ENCODE data around the gene LIMA1.
A peak's percentile ranks its signal among the peaks of the same experiment; 100 is the strongest.
"Not testable (repeated sequence)": the region's sequence is repeated elsewhere in the genome, so short reads cannot be mapped to it uniquely, and the experiment has no call there.

LIMA1 gene

GRCh38 chr12:50160643-50161042, 122.7 kb downstream of the LIMA1 start:
- H2BK5ac ChIP-seq (ENCODE audit: low read depth, low read length, poor library complexity) = no peak overlapping the region
- H4K8ac ChIP-seq (ENCODE audit: low read depth, low read length) = no peak overlapping the region
- no peak overlapping the region for H3K9ac ChIP-seq (ENCODE audit: low read length)
- DNase-seq = no peak
- H2BK120ac ChIP-seq (ENCODE audit: insufficient read depth, low read length, poor library complexity) = no peak overlapping the region
- no peak overlapping the region for H3K27ac ChIP-seq (ENCODE audit: low read depth, low read length)
- no peaks in the 10 kb centered on the region for H3K27me3 ChIP-seq (ENCODE audit: insufficient read depth, low read length)
- no peak overlapping the region for H2BK12ac ChIP-seq (ENCODE audit: low read length)
- no peak overlapping the region for H3K14ac ChIP-seq (ENCODE audit: low read length)
- no peaks in the 10 kb centered on the region for H3K79me1 ChIP-seq (ENCODE audit: low read length)
- peaks cover 1 to 2% of the 10 kb centered on the region in 2 experiments for H3K36me3 ChIP-seq (ENCODE audit: control insufficient read depth in 1 of 2, insufficient read depth in 2 of 2, low read length in 2 of 2)
- no peak overlapping the region for H2AK5ac ChIP-seq (ENCODE audit: low read length)
- no peaks in the 10 kb centered on the region for H3K9me3 ChIP-seq (ENCODE audit: insufficient read depth, low read depth, low read length)
- H3K4me2 ChIP-seq (ENCODE audit: low read length) = no peak overlapping the region
- H2AFZ ChIP-seq (ENCODE audit: insufficient read depth, low read length, poor library complexity) = no peak overlapping the region
- H3K4me1 ChIP-seq (ENCODE audit: control insufficient read depth in 1 of 2, insufficient read depth in 2 of 2, low read length in 2 of 2) = no peaks in the 10 kb centered on the region
- no peak overlapping the region for H3K23ac ChIP-seq (ENCODE audit: low read length)
- H4K91ac ChIP-seq (ENCODE audit: low read depth, low read length) = no peak overlapping the region
- H3K18ac ChIP-seq (ENCODE audit: low read length) = no peak overlapping the region
- peaks cover 1% of the 10 kb centered on the region for H3K79me2 ChIP-seq (ENCODE audit: control insufficient read depth, insufficient read depth, low read length, poor library complexity)
- no peak overlapping the region for H3K4ac ChIP-seq (ENCODE audit: low read depth, low read length)
- no peak overlapping the region for H4K12ac ChIP-seq (ENCODE audit: low read depth, low read length)
- H3K4me3 ChIP-seq (ENCODE audit: low read depth, low read length) = no peak overlapping the region

GRCh38 chr12:50157259-50157658, 126.1 kb downstream of the LIMA1 start:
- no peak overlapping the region for H2BK12ac ChIP-seq (ENCODE audit: low read length)

GRCh38 chr12:50156641-50157040, 126.7 kb downstream of the LIMA1 start:
- Histone ChIP-seq H3K79me1 (ENCODE audit: low read length) (no peaks in the 10 kb centered on the region), H4K12ac (ENCODE audit: low read depth, low read length) (no peak overlapping the region), H3K36me3 (ENCODE audit: control insufficient read depth in 1 of 2, insufficient read depth in 2 of 2, low read length in 2 of 2) (peaks cover 0 to 2% of the 10 kb centered on the region in 2 experiments), H3K27me3 (ENCODE audit: insufficient read depth, low read length) (no peaks in the 10 kb centered on the region), H3K18ac (ENCODE audit: low read length) (no peak overlapping the region), H2AFZ (ENCODE audit: insufficient read depth, low read length, poor library complexity) (no peak overlapping the region), H3K27ac (ENCODE audit: low read depth, low read length) (no peak overlapping the region), H2BK12ac (ENCODE audit: low read length) (no peak overlapping the region), H3K4ac (ENCODE audit: low read depth, low read length) (no peak overlapping the region), H3K23ac (ENCODE audit: low read length) (no peak overlapping the region), H3K79me2 (ENCODE audit: control insufficient read depth, insufficient read depth, low read length, poor library complexity) (no peaks in the 10 kb centered on the region), H3K4me1 (ENCODE audit: control insufficient read depth in 1 of 2, insufficient read depth in 2 of 2, low read length in 2 of 2) (no peaks in the 10 kb centered on the region), H3K14ac (ENCODE audit: low read length) (no peak overlapping the region), H3K9me3 (ENCODE audit: insufficient read depth, low read depth, low read length) (no peaks in the 10 kb centered on the region), H4K8ac (ENCODE audit: low read depth, low read length) (no peak overlapping the region), H2BK5ac (ENCODE audit: low read depth, low read length, poor library complexity) (no peak overlapping the region), H4K91ac (ENCODE audit: low read depth, low read length) (no peak overlapping the region), H3K4me3 (ENCODE audit: low read depth, low read length) (no peak overlapping the region), H2BK120ac (ENCODE audit: insufficient read depth, low read length, poor library complexity) (no peak overlapping the region), H3K4me2 (ENCODE audit: low read length) (no peak overlapping the region), H2AK5ac (ENCODE audit: low read length) (no peak overlapping the region), H3K9ac (ENCODE audit: low read length) (no peak overlapping the region)
- DNase-seq = peak; percentile 74 to 83

More at GRCh38 chr12:50157259-50157658, 126.1 kb downstream of the LIMA1 start:
- H3K9ac ChIP-seq (ENCODE audit: low read length) = no peak overlapping the region
- DNase-seq = no peak
- H3K4ac ChIP-seq (ENCODE audit: low read depth, low read length) = no peak overlapping the region
- no peak overlapping the region for H2BK5ac ChIP-seq (ENCODE audit: low read depth, low read length, poor library complexity)
- no peak overlapping the region for H3K18ac ChIP-seq (ENCODE audit: low read length)
- H3K14ac ChIP-seq (ENCODE audit: low read length) = no peak overlapping the region
- H3K27me3 ChIP-seq (ENCODE audit: insufficient read depth, low read length) = no peaks in the 10 kb centered on the region
- no peak overlapping the region for H3K27ac ChIP-seq (ENCODE audit: low read depth, low read length)
- H4K8ac ChIP-seq (ENCODE audit: low read depth, low read length) = no peak overlapping the region
- H3K4me2 ChIP-seq (ENCODE audit: low read length) = no peak overlapping the region
- no peak overlapping the region for H2AK5ac ChIP-seq (ENCODE audit: low read length)
- H3K79me1 ChIP-seq (ENCODE audit: low read length) = no peaks in the 10 kb centered on the region
- peaks cover 0 to 2% of the 10 kb centered on the region in 2 experiments for H3K36me3 ChIP-seq (ENCODE audit: control insufficient read depth in 1 of 2, insufficient read depth in 2 of 2, low read length in 2 of 2)
- H3K79me2 ChIP-seq (ENCODE audit: control insufficient read depth, insufficient read depth, low read length, poor library complexity) = no peaks in the 10 kb centered on the region
- no peak overlapping the region for H4K12ac ChIP-seq (ENCODE audit: low read depth, low read length)
- no peaks in the 10 kb centered on the region for H3K9me3 ChIP-seq (ENCODE audit: insufficient read depth, low read depth, low read length)
- WGBS (ENCODE audit: extremely low coverage, insufficient coverage, insufficient read length) = no CpG with 5 or more reads among the region's 2 CpGs
- no peak overlapping the region for H3K23ac ChIP-seq (ENCODE audit: low read length)
- H4K91ac ChIP-seq (ENCODE audit: low read depth, low read length) = no peak overlapping the region
- H3K4me3 ChIP-seq (ENCODE audit: low read depth, low read length) = no peak overlapping the region
- H2AFZ ChIP-seq (ENCODE audit: insufficient read depth, low read length, poor library complexity) = no peak overlapping the region
- H2BK120ac ChIP-seq (ENCODE audit: insufficient read depth, low read length, poor library complexity) = no peak overlapping the region
- H3K4me1 ChIP-seq (ENCODE audit: control insufficient read depth in 1 of 2, insufficient read depth in 2 of 2, low read length in 2 of 2) = no peaks in the 10 kb centered on the region

GRCh38 chr12:50154947-50155346, 128.4 kb downstream of the LIMA1 start:
- H3K9me3 ChIP-seq (ENCODE audit: insufficient read depth, low read depth, low read length); H3K4me2 ChIP-seq (ENCODE audit: low read length); H3K23ac ChIP-seq (ENCODE audit: low read length); H2AK5ac ChIP-seq (ENCODE audit: low read length); H3K79me2 ChIP-seq (ENCODE audit: control insufficient read depth, insufficient read depth, low read length, poor library complexity); H2BK120ac ChIP-seq (ENCODE audit: insufficient read depth, low read length, poor library complexity); H3K27me3 ChIP-seq (ENCODE audit: insufficient read depth, low read length); H3K4me3 ChIP-seq (ENCODE audit: low read depth, low read length); H2BK5ac ChIP-seq (ENCODE audit: low read depth, low read length, poor library complexity); DNase-seq; H3K18ac ChIP-seq (ENCODE audit: low read length); H4K12ac ChIP-seq (ENCODE audit: low read depth, low read length); H3K9ac ChIP-seq (ENCODE audit: low read length); H3K14ac ChIP-seq (ENCODE audit: low read length); H3K4me1 ChIP-seq (ENCODE audit: control insufficient read depth in 1 of 2, insufficient read depth in 2 of 2, low read length in 2 of 2); H4K91ac ChIP-seq (ENCODE audit: low read depth, low read length); H3K27ac ChIP-seq (ENCODE audit: low read depth, low read length); H3K4ac ChIP-seq (ENCODE audit: low read depth, low read length); H3K79me1 ChIP-seq (ENCODE audit: low read length); H2BK12ac ChIP-seq (ENCODE audit: low read length); H4K8ac ChIP-seq (ENCODE audit: low read depth, low read length); H3K36me3 ChIP-seq (ENCODE audit: control insufficient read depth in 1 of 2, insufficient read depth in 2 of 2, low read length in 2 of 2); H2AFZ ChIP-seq (ENCODE audit: insufficient read depth, low read length, poor library complexity): not testable (repeated sequence)
- WGBS (ENCODE audit: extremely low coverage, insufficient coverage, insufficient read length) = no CpG with 5 or more reads among the region's 5 CpGs
